Activated CD8-positive, alpha-beta memory T cell treated with anti-CD3 and anti-CD28 coated beads, Interleukin-2, amount 10 ng/mL, durations not matched to agents 7 days and 5 days (primary cell): ENCODE data around the gene TTC17. TPM values are rescaled to one million over a fixed set of nuclear protein-coding genes. Genes with fewer than 3 reads are reported as not detected.
A peak's percentile ranks its signal among the peaks of the same experiment; 100 is the strongest.
"Not testable (repeated sequence)": the region's sequence is repeated elsewhere in the genome, so short reads cannot be mapped to it uniquely, and the experiment has no call there.

Experiments used
- ATAC-seq: fragments of 150-1000 bp; cut with Tn5 transposase; one replicate; pipeline ENCODE4 v1.10.0; 2021; ENCODE audit warnings: moderate library complexity
- CTCF ChIA-PET: fragments of 350-600 bp; sonication (Branson Sonifier 250); formaldehyde crosslinking; loops from one replicate; lab custom pipeline; 2021; ENCODE audit warnings: antibody characterized with exemption; lab: Charles Lee
- DNase-seq: peaks from one replicate; pipeline ENCODE4 v3.0.0-alpha.2; 2020
- H3K27ac Mint-ChIP-seq: one replicate; pipeline ENCODE4 v1.8.0; 2021; ENCODE audit warnings: mild to moderate bottlenecking, mixed read lengths
- H3K27me3 Mint-ChIP-seq: one replicate; pipeline ENCODE4 v1.8.0; 2021; ENCODE audit warnings: mixed read lengths
- H3K36me3 Mint-ChIP-seq: one replicate; pipeline ENCODE4 v1.8.0; 2021; ENCODE audit warnings: mild to moderate bottlenecking, mixed read lengths
- H3K4me1 Mint-ChIP-seq: one replicate; pipeline ENCODE4 v1.8.0; 2021; ENCODE audit warnings: mixed read lengths
- H3K4me3 Mint-ChIP-seq: one replicate; pipeline ENCODE4 v1.8.0; 2021; ENCODE audit warnings: mild to moderate bottlenecking, moderate library complexity, mixed read lengths
- H3K9me3 Mint-ChIP-seq: one replicate; pipeline ENCODE4 v1.8.0; 2022; ENCODE audit warnings: low read depth, mixed read lengths
- total RNA-seq, 2 experiments: library from RNA; stranded (reverse); gene quantifications; one replicate each; pipeline ENCODE4 v1.2.3, GENCODE V29; 2021

Gene TTC17
- total RNA-seq, 2 experiments from 2014 or later: 55.7 to 91.9 TPM

- Mint-ChIP-seq H3K27me3 (no peaks in the 10 kb centered on the region), H3K4me3 (no peak overlapping the region), H3K4me1 (peaks cover 67% of the 10 kb centered on the region), H3K9me3 (no peaks in the 10 kb centered on the region), H3K36me3 (peaks cover 74% of the 10 kb centered on the region), H3K27ac (no peak overlapping the region)
- DNase-seq (no peak), ATAC-seq (no peak)
- CTCF ChIA-PET: interaction anchor here (0.8 kb wide), 1 partner anchor 20 kb away, joined by 4 read pairs; no protein-coding TSS in a partner anchor
These were observed 37.9 kb downstream of the TTC17 start for GRCh38 chr11:43396617-43397016.

GRCh38 chr11:43397251-43397650 is 38.5 kb downstream of the TTC17 start:
- peaks cover 75% of the 10 kb centered on the region for H3K36me3 Mint-ChIP-seq
- DNase-seq (no peak), ATAC-seq (no peak)
- no peaks in the 10 kb centered on the region for H3K27me3 Mint-ChIP-seq
- H3K4me1 Mint-ChIP-seq: peaks cover 61% of the 10 kb centered on the region
- CTCF ChIA-PET: no interaction called here
- no peak overlapping the region for H3K27ac Mint-ChIP-seq
- no peak overlapping the region for H3K4me3 Mint-ChIP-seq
- no peaks in the 10 kb centered on the region for H3K9me3 Mint-ChIP-seq

- Mint-ChIP-seq H3K27ac (peak overlapping the region; percentile 64), H3K4me1 (peaks cover 53% of the 10 kb centered on the region), H3K27me3 (no peaks in the 10 kb centered on the region), H3K9me3 (no peaks in the 10 kb centered on the region), H3K36me3 (peaks cover 73% of the 10 kb centered on the region), H3K4me3 (no peak overlapping the region)
- CTCF ChIA-PET: interaction anchor here (0.8 to 1.6 kb wide), 2 partner anchors 8 to 88 kb away, joined by 3 to 5 read pairs; partner anchors contain the start of gene API5
- ATAC-seq (peak; percentile 56), DNase-seq (peak; percentile 43)
These were observed 41.4 kb downstream of the TTC17 start for GRCh38 chr11:43399983-43400630.

DNA sequence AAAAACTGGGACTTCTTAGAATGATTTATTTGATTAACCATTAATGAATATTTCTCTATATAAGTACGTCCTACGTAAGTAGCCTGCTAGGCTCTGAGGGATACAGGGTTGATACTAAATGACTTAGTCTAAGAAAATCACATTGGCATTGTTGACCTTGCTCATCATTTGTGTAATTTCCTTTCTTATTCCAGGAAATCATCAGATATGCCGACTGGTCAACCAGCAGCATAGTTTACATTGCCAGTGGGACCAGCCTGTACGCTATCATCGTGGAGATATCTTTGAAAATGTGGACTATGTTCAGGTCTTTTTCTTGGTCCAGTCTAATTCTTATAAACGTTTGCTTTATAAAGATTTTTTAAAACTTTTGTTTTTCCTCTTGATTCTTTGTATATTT is 42.5 kb downstream of the TTC17 start:
- Mint-ChIP-seq H3K4me1 (peaks cover 51% of the 10 kb centered on the region), H3K9me3 (no peaks in the 10 kb centered on the region), H3K4me3 (no peak overlapping the region), H3K36me3 (peaks cover 76% of the 10 kb centered on the region), H3K27ac (no peak overlapping the region), H3K27me3 (no peaks in the 10 kb centered on the region)
- DNase-seq (no peak), ATAC-seq (no peak)
- CTCF ChIA-PET: interaction anchor here (1.6 kb wide), 1 partner anchor 42 kb away, joined by 4 read pairs; no protein-coding TSS in a partner anchor

GRCh38 chr11:43401811-43402210 is 43.1 kb downstream of the TTC17 start:
- H3K9me3 Mint-ChIP-seq: not testable (repeated sequence)

DNA sequence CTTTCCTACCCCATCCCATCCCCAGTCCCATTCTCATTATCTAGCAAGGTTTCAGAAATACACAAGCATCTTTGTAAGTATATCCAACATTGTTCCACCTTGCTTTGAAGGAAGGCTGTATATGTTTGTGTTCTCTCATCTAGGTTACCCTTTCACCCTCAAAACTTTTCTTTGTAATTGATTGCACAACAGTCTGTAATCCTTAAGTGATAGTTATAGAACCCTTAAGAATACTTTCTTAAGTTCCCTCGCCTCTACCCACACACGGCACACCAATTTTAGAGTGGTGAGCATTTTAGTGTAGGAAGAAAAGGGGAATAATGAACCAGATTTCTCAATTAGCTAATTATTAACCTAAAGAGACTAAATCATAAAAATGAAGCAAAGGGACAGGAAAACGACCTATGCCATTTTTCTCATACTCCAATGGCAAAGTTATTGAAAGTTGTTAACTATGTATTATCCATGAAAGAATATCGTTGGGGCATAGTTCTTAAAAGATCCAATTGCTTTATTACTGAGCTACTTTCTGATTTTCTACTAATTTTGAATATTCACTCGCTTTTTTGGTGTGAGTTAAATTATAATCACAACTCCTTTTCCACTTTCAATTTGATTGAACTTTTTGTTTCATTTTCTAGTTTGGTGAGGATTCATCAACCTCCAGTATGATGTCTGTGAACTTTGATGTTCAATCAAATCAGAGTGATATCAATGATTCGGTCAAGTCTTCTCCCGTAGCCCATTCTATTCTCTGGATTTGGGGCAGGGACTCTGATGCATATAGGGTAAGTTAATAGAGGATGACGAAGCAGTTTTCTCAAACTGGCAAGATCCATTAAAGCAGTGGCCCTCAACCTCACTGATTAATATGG is 44.9 kb downstream of the TTC17 start:
- CTCF ChIA-PET: interaction anchor here (0.9 to 1.9 kb wide), 4 partner anchors 12 to 33 kb away, joined by 4 to 6 read pairs (median 4); no protein-coding TSS in a partner anchor

More at GRCh38 chr11:43401811-43402210, 43.1 kb downstream of the TTC17 start:
- not testable (repeated sequence) for DNase-seq, H3K4me3 Mint-ChIP-seq, ATAC-seq, H3K27me3 Mint-ChIP-seq, H3K27ac Mint-ChIP-seq
- peaks cover 51% of the 10 kb centered on the region for H3K4me1 Mint-ChIP-seq
- peaks cover 73% of the 10 kb centered on the region for H3K36me3 Mint-ChIP-seq
- CTCF ChIA-PET: interaction anchor here (1.6 kb wide), 1 partner anchor 42 kb away, joined by 4 read pairs; no protein-coding TSS in a partner anchor

GRCh38 chr11:43404406-43404805 is 45.7 kb downstream of the TTC17 start:
- Mint-ChIP-seq H3K4me3 (no peak overlapping the region), H3K9me3 (no peaks in the 10 kb centered on the region), H3K36me3 (peaks cover 68% of the 10 kb centered on the region), H3K4me1 (peaks cover 32% of the 10 kb centered on the region), H3K27ac (peak overlapping the region; percentile 68), H3K27me3 (no peaks in the 10 kb centered on the region)
- DNase-seq: no peak
- no peak for ATAC-seq
- CTCF ChIA-PET: interaction anchor here (0.9 to 1.9 kb wide), 6 partner anchors 11 to 93 kb away, joined by 4 to 7 read pairs (median 4); partner anchors contain the start of genes API5 and TTC17

More for the DNA sequence above, 44.9 kb downstream of the TTC17 start:
- H3K4me1 Mint-ChIP-seq: peaks cover 39% of the 10 kb centered on the region
- H3K36me3 Mint-ChIP-seq: peaks cover 69% of the 10 kb centered on the region
- H3K27ac Mint-ChIP-seq: peak overlapping the region; percentile 68
- no peak for ATAC-seq
- no peak overlapping the region for H3K4me3 Mint-ChIP-seq
- H3K27me3 Mint-ChIP-seq: no peaks in the 10 kb centered on the region
- no peak for DNase-seq
- no peaks in the 10 kb centered on the region for H3K9me3 Mint-ChIP-seq

DNA sequence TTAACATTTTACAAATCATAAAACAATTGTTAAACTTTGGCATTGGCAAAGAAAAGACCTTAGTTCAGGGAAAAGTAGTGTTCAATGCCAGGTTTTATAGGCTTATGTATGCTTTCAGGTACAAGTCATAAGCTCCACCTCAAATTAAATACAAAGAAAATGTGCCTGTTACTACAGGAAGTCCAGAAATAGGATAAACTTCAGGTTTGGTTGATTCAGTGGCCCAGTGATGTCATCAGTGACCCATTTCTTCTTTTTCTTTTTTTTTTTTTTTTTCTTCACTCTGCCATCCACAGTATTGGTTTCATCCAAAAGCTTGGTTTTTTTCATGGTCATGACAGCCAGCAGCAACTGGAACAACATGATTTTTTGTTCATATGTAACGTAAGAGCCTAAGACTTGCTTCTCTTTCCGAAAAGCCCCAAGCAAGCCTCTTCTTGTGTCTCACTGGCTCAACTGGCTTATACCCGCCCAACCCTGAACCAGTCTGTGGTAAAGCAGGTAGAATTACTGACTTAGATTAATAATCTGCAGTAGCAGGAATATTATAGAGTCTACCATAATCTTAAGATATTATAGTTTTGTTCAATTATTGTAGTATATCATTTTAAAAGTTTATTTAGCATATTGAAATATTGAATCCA is 46.2 kb downstream of the TTC17 start:
- H3K27me3 Mint-ChIP-seq: no peaks in the 10 kb centered on the region
- H3K4me3 Mint-ChIP-seq: no peak overlapping the region
- DNase-seq: no peak
- H3K36me3 Mint-ChIP-seq: peaks cover 68% of the 10 kb centered on the region
- CTCF ChIA-PET: interaction anchor here (0.7 to 1.7 kb wide), 6 partner anchors 10 to 93 kb away, joined by 3 to 7 read pairs (median 4); partner anchors contain the start of genes API5 and TTC17
- H3K9me3 Mint-ChIP-seq: no peaks in the 10 kb centered on the region
- H3K27ac Mint-ChIP-seq: peak overlapping the region; percentile 32
- H3K4me1 Mint-ChIP-seq: peaks cover 28% of the 10 kb centered on the region
- peak; percentile 64 for ATAC-seq

DNA sequence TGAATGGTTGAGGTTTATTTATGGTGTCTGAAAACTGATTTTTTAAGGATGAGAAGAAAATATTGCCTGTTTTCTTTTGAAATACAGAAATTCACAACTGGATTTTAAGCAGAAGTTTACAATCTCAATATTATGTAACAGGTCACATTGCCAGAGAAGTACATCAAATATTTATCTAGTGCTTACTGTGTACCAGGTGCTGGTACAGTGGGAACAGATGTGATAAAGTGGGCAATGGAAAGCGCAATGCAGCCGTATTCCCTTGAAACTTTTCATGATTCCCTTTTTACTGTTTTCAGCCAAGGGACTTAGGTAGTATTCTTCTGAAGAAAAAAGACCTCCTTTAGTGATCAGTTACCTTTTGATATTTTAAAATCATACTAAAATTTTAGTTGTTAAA is 49.6 kb downstream of the TTC17 start:
- ATAC-seq (no peak), DNase-seq (no peak)
- no peaks in the 10 kb centered on the region for H3K9me3 Mint-ChIP-seq
- peaks cover 65% of the 10 kb centered on the region for H3K36me3 Mint-ChIP-seq
- CTCF ChIA-PET: no interaction called here
- no peak overlapping the region for H3K4me3 Mint-ChIP-seq
- H3K4me1 Mint-ChIP-seq: peaks cover 23% of the 10 kb centered on the region
- H3K27ac Mint-ChIP-seq: no peak overlapping the region
- no peaks in the 10 kb centered on the region for H3K27me3 Mint-ChIP-seq

DNA sequence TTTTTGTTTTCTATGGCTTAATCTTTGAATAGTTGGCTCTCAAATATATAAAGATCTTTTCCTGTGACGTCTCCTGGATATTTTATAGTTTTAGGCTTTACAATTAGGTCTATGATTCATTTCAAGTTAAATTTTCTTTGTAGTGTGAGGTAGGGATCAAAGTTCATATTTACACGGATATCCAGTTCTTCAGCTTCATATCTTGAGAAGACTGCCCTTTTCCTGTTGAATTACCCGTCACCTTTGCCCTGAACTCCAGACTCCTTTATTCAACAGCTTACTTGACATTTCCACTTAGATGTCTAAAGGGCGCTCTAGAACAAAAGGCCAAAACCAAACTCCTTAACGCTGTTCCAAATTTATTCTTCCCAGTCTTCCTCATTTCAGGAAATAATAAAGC is 51.7 kb downstream of the TTC17 start:
- H3K27ac Mint-ChIP-seq: no peak overlapping the region

DNA sequence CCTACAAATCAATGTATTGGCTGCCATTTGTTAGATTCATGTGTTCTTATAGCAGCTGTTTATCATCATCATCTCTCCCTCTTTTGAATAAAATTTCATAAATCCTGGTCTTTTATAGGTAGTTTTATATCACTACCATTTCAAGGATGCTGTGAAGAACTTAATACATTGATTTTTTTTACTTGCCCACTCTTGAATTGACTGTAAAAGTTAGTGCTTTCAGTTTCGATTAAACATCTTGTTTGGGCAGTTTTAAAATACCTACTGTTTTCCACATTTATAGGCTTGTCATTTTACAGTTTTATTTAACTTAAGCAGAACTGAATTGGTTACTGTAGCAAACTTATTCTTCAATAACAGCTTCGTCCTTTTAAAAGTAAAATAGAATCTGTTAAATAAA is 59.5 kb downstream of the TTC17 start:
- Mint-ChIP-seq H3K27me3 (no peaks in the 10 kb centered on the region), H3K9me3 (no peaks in the 10 kb centered on the region), H3K4me3 (no peak overlapping the region), H3K36me3 (peaks cover 11% of the 10 kb centered on the region), H3K4me1 (peaks cover 15% of the 10 kb centered on the region), H3K27ac (peak overlapping the region; percentile 68)
- DNase-seq (no peak), ATAC-seq (peak; percentile 61)
- CTCF ChIA-PET: interaction anchor here (1.3 to 9.1 kb wide), 7 partner anchors 23 to 135 kb away, joined by 3 to 67 read pairs (median 5); partner anchors contain the start of genes API5 and TTC17

More for the DNA sequence above, 51.7 kb downstream of the TTC17 start:
- CTCF ChIA-PET: interaction anchor here (0.7 kb wide), 1 partner anchor 9 kb away, joined by 3 read pairs; no protein-coding TSS in a partner anchor
- H3K9me3 Mint-ChIP-seq: no peaks in the 10 kb centered on the region
- H3K4me3 Mint-ChIP-seq: no peak overlapping the region
- peaks cover 16% of the 10 kb centered on the region for H3K4me1 Mint-ChIP-seq
- no peaks in the 10 kb centered on the region for H3K27me3 Mint-ChIP-seq
- ATAC-seq: no peak
- H3K36me3 Mint-ChIP-seq: peaks cover 58% of the 10 kb centered on the region
- DNase-seq: no peak

DNA sequence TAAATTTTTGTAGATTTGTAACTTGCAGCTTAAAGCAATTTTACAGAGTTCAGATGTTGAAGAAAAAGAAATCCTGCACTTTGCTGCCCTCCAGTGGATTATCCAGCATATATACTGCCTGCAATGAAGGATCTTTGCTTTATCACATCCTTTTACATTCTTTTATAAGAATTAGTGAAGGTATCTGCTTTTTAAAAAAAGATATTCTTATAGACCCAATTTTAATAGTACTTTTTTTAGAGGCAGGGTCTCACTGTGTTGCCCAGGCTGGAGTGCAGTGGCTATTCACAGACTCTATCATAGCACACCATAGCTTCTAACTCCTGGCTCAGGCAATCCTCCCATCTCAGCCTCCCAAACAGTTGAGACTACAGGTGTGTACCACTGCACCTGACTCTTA is 60.7 kb downstream of the TTC17 start:
- DNase-seq: peak; percentile 70
- peaks cover 6% of the 10 kb centered on the region for H3K4me1 Mint-ChIP-seq
- peak; percentile 80 for ATAC-seq
- H3K27me3 Mint-ChIP-seq: no peaks in the 10 kb centered on the region
- CTCF ChIA-PET: interaction anchor here (0.6 to 9.1 kb wide), 17 partner anchors 9 to 141 kb away, joined by 3 to 67 read pairs (median 4); partner anchors contain the start of genes API5 and TTC17
- H3K27ac Mint-ChIP-seq: peak overlapping the region; percentile 60
- H3K9me3 Mint-ChIP-seq: no peaks in the 10 kb centered on the region
- H3K36me3 Mint-ChIP-seq: peaks cover 9% of the 10 kb centered on the region
- H3K4me3 Mint-ChIP-seq: no peak overlapping the region
